ENCODE data around the gene CRKL. TPM values are rescaled to one million over a fixed set of nuclear protein-coding genes. Genes with fewer than 3 reads are reported as not detected.
"Not testable (repeated sequence)": the region's sequence is repeated elsewhere in the genome, so short reads cannot be mapped to it uniquely, and the experiment has no call there.

Gene CRKL
- total RNA-seq, 2 experiments from 2014 or later = 57.7 to 70.9 TPM

DNA sequence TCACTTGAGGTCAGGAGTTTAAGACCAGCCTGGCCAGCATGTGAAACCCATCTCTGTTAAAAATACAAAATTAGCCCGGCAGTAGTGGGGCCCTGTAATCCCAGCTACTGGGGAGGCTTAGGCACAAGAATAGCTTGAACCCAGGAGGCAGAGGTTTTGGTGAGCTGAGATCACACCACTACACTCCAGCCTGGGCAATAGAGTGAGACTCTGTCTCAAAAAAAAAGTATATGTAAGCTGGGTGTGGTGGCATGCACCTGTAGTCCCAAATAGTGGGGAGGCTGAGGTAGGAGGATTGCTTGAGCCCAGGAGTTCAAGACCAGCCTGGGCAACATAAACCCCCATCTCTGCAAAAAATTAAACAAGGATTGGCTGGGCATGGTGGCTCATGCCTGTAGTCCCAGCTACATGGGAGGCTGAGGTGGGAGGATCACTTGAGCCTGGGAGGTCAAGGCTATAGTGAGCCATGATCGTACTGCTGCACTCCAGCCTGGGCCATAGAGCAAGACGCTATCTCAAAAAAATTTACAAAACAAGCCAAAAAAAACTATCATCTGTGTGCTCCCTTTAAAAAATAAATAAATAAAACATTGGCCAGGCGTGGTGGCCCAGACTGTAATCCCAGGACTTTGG lies 10.8 kb downstream of the CRKL start:
- TF ChIP-seq EZH2phosphoT487 (IDR thresholded peaks at IDR 0.05; ENCODE audit: borderline replicate concordance, low read depth, low read length) (no peak), CTCF (conservative IDR thresholded peaks at IDR 0.05; ENCODE audit: low read length) (no peak)
- H3K9me2 ChIP-seq (ENCODE audit: insufficient read depth, low read length) = no peaks in the 10 kb centered on the region
- H3K27ac ChIP-seq (ENCODE audit: low read depth, low read length, poor library complexity, severe bottlenecking) = no peak overlapping the region
- no peak overlapping the region for H3K4me3 ChIP-seq (ENCODE audit: low read depth, low read length, poor library complexity, severe bottlenecking)
- H3K36me3 ChIP-seq (ENCODE audit: insufficient read depth, low read length) = peaks cover 66% of the 10 kb centered on the region
- intact Hi-C loops (cut with micrococcal nuclease; ENCODE audit: unreplicated experiment) = no loop called here
- peaks cover 8% of the 10 kb centered on the region for H3K9me3 ChIP-seq (ENCODE audit: low read length)
- ChIA-PET CTCF (ENCODE audit: unreplicated experiment) (no interaction called here), POLR2A (interaction anchor here (0.6 to 0.7 kb wide), 2 partner anchors 724 to 1574 kb away, joined by 4 read pairs; no protein-coding TSS in a partner anchor)
- no peak overlapping the region for H2AFZ ChIP-seq (ENCODE audit: low read length)
- H3K79me2 ChIP-seq (ENCODE audit: insufficient read depth, low read depth, low read length) = peaks cover 99% of the 10 kb centered on the region
- DNase-seq (ENCODE audit: low spot score) = no peak
- peaks cover 35% of the 10 kb centered on the region for H4K20me1 ChIP-seq (ENCODE audit: insufficient read depth, low read length)
- BruUV-seq (replicated peaks) = no TSS peak
- no peak overlapping the region for H3K4me2 ChIP-seq (ENCODE audit: low read length)
- H3K4me1 ChIP-seq (ENCODE audit: insufficient read depth, low read length, poor library complexity, severe bottlenecking) = peaks cover 31% of the 10 kb centered on the region

GRCh38 chr22:20928573-20928967 lies 11.4 kb downstream of the CRKL start:
- peaks cover 29% of the 10 kb centered on the region for H3K4me1 ChIP-seq (ENCODE audit: insufficient read depth, low read length, poor library complexity, severe bottlenecking)
- peaks cover 67% of the 10 kb centered on the region for H3K36me3 ChIP-seq (ENCODE audit: insufficient read depth, low read length)
- peaks cover 35% of the 10 kb centered on the region for H4K20me1 ChIP-seq (ENCODE audit: insufficient read depth, low read length)
- TF ChIP-seq EZH2phosphoT487 (IDR thresholded peaks at IDR 0.05; ENCODE audit: borderline replicate concordance, low read depth, low read length) = no peak
- no peak for TF ChIP-seq CTCF (conservative IDR thresholded peaks at IDR 0.05; ENCODE audit: low read length)
- H3K79me2 ChIP-seq (ENCODE audit: insufficient read depth, low read depth, low read length) = peaks cover 99% of the 10 kb centered on the region
- no peak for DNase-seq (ENCODE audit: low spot score)
- no peak overlapping the region for H3K4me2 ChIP-seq (ENCODE audit: low read length)
- intact Hi-C loops (cut with micrococcal nuclease; ENCODE audit: unreplicated experiment) = no loop called here
- BruUV-seq (replicated peaks) = no TSS peak
- ChIA-PET CTCF (ENCODE audit: unreplicated experiment) (no interaction called here), POLR2A (interaction anchor here (0.7 kb wide), 2 partner anchors 12 to 27 kb away, joined by 8 to 9 read pairs; no protein-coding TSS in a partner anchor)
- no peak overlapping the region for H2AFZ ChIP-seq (ENCODE audit: low read length)
- H3K27ac ChIP-seq (ENCODE audit: low read depth, low read length, poor library complexity, severe bottlenecking) = no peak overlapping the region
- peaks cover 8% of the 10 kb centered on the region for H3K9me3 ChIP-seq (ENCODE audit: low read length)
- no peak overlapping the region for H3K4me3 ChIP-seq (ENCODE audit: low read depth, low read length, poor library complexity, severe bottlenecking)
- H3K9me2 ChIP-seq (ENCODE audit: insufficient read depth, low read length) = no peaks in the 10 kb centered on the region

DNA sequence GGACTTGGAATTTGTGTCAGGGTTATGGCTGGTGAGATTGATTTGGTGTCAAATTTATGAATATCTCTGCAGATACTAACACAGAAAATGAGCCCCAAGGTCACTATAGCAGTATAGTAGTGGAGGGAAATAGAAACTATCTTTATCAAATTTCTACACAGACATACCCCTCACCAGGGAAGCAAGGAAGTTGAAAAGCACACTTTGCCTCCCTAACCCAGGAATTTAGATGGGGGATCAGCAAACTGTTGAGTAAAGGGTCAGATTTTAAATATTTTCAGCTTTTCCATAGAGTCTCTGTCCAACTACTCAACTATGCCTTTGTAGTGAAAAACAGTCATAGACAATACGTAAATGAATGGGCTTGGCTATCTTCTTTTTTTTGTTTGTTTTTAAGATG lies 12.8 kb downstream of the CRKL start:
- no TSS peak for BruUV-seq (replicated peaks)
- Histone ChIP-seq H3K4me2 (ENCODE audit: low read length) (no peak overlapping the region), H3K4me1 (ENCODE audit: insufficient read depth, low read length, poor library complexity, severe bottlenecking) (peaks cover 14% of the 10 kb centered on the region), H3K9me3 (ENCODE audit: low read length) (peaks cover 8% of the 10 kb centered on the region), H3K4me3 (ENCODE audit: low read depth, low read length, poor library complexity, severe bottlenecking) (no peak overlapping the region), H3K27ac (ENCODE audit: low read depth, low read length, poor library complexity, severe bottlenecking) (no peak overlapping the region), H4K20me1 (ENCODE audit: insufficient read depth, low read length) (peaks cover 35% of the 10 kb centered on the region), H3K79me2 (ENCODE audit: insufficient read depth, low read depth, low read length) (peaks cover 99% of the 10 kb centered on the region), H2AFZ (ENCODE audit: low read length) (no peak overlapping the region), H3K9me2 (ENCODE audit: insufficient read depth, low read length) (no peaks in the 10 kb centered on the region), H3K36me3 (ENCODE audit: insufficient read depth, low read length) (peaks cover 73% of the 10 kb centered on the region)
- intact Hi-C loops (cut with micrococcal nuclease; ENCODE audit: unreplicated experiment) = no loop called here
- CTCF ChIA-PET (ENCODE audit: unreplicated experiment) = no interaction called here
- DNase-seq (ENCODE audit: low spot score) = no peak
- no peak for TF ChIP-seq EZH2phosphoT487 (IDR thresholded peaks at IDR 0.05; ENCODE audit: borderline replicate concordance, low read depth, low read length)
- POLR2A ChIA-PET = no interaction called here

DNA sequence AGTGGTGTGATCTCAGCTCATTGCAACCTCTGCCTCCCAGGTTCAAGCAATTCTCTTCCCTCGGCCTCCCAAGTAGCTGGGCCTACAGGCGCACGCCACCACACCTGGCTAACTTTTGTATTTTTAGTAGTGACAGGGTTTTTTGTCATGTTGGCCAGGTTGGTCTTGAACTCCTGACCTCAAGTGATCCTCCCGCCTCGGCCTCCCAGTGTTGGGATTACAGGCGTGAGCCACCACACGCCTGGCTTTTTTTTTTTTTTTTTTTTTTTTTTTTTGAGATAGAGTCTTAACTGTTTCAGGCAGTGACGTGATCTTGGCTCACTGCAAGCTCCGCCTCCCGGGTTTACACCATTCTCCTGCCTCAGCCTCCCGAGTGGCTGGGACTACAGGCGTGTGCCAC lies 13.2 kb downstream of the CRKL start:
- H3K79me2 ChIP-seq (ENCODE audit: insufficient read depth, low read depth, low read length) = peaks cover 99% of the 10 kb centered on the region
- H3K4me1 ChIP-seq (ENCODE audit: insufficient read depth, low read length, poor library complexity, severe bottlenecking); DNase-seq (ENCODE audit: low spot score); BruUV-seq (replicated peaks); H2AFZ ChIP-seq (ENCODE audit: low read length); H3K9me2 ChIP-seq (ENCODE audit: insufficient read depth, low read length); H3K9me3 ChIP-seq (ENCODE audit: low read length); intact Hi-C loops (cut with micrococcal nuclease; ENCODE audit: unreplicated experiment); H3K4me2 ChIP-seq (ENCODE audit: low read length); H3K27ac ChIP-seq (ENCODE audit: low read depth, low read length, poor library complexity, severe bottlenecking); H3K4me3 ChIP-seq (ENCODE audit: low read depth, low read length, poor library complexity, severe bottlenecking); CTCF ChIA-PET (ENCODE audit: unreplicated experiment): not testable (repeated sequence)
- POLR2A ChIA-PET = interaction anchor here (1.4 kb wide), 1 partner anchor 8 kb away, joined by 3 read pairs; no protein-coding TSS in a partner anchor
- peaks cover 31% of the 10 kb centered on the region for H4K20me1 ChIP-seq (ENCODE audit: insufficient read depth, low read length)
- H3K36me3 ChIP-seq (ENCODE audit: insufficient read depth, low read length) = peaks cover 74% of the 10 kb centered on the region
